Loucy (cell line): ENCODE measurements around the gene CCDC71.

Experiments used
- H2AFZ ChIP-seq: fragments of 200-600 bp; sonication (generic); 2 replicates; pipeline ENCODE4 v1.6.0; 2016; ENCODE audit warnings: antibody characterized with exemption, mild to moderate bottlenecking, low read length, moderate library complexity
- H3F3A ChIP-seq: fragments of 200-600 bp; 2 replicates; pipeline ENCODE4 v1.6.0; 2016; ENCODE audit warnings: antibody characterized with exemption, low read depth, mild to moderate bottlenecking
- H3K27me3 ChIP-seq: fragments of 200-600 bp; sonication (generic); 2 replicates; pipeline ENCODE4 v1.6.1; 2014; ENCODE audit warnings: low read length, mild to moderate bottlenecking; ENCODE audit not compliant: insufficient read depth, poor library complexity, severe bottlenecking
- H3K36me3 ChIP-seq: fragments of 200-600 bp; sonication (generic); 2 replicates; pipeline ENCODE4 v1.6.1; 2016; ENCODE audit warnings: low read length; ENCODE audit not compliant: insufficient read depth
- H3K4me1 ChIP-seq: fragments of 200-600 bp; sonication (generic); 2 replicates; pipeline ENCODE4 v1.5.1; 2014; ENCODE audit warnings: low read length, mild to moderate bottlenecking; ENCODE audit not compliant: insufficient read depth, poor library complexity, severe bottlenecking
- H3K4me2 ChIP-seq: fragments of 200-600 bp; sonication (generic); 2 replicates; pipeline ENCODE4 v1.6.0; 2014; ENCODE audit warnings: antibody characterized with exemption, low read length, low read depth, mild to moderate bottlenecking; ENCODE audit not compliant: poor library complexity, severe bottlenecking
- H3K4me3 ChIP-seq: fragments of 200-600 bp; sonication (generic); 2 replicates; pipeline ENCODE4 v1.5.1; 2014; ENCODE audit warnings: low read length, mild to moderate bottlenecking, mixed read lengths; ENCODE audit not compliant: poor library complexity, severe bottlenecking
- H3K79me2 ChIP-seq: fragments of 200-600 bp; sonication (generic); 2 replicates; pipeline ENCODE4 v1.6.1; 2014; ENCODE audit warnings: low read length; ENCODE audit not compliant: insufficient read depth
- H3K9ac ChIP-seq: fragments of 200-600 bp; sonication (generic); 2 replicates; pipeline ENCODE4 v1.6.0; 2014; ENCODE audit warnings: mild to moderate bottlenecking, low read depth, low read length, moderate library complexity; ENCODE audit not compliant: poor library complexity, severe bottlenecking
- H3K9me2 ChIP-seq: fragments of 200-600 bp; sonication (generic); replicated peaks from 2 replicates; pipeline ENCODE4 v1.6.1; 2016; ENCODE audit warnings: low read depth, low read length, mixed read lengths
- H3K9me3 ChIP-seq: fragments of 200-600 bp; sonication (generic); 2 replicates; pipeline ENCODE4 v1.6.1; 2014; ENCODE audit warnings: mild to moderate bottlenecking, antibody characterized with exemption, low read length, low read depth; ENCODE audit not compliant: insufficient read depth
- H4K20me1 ChIP-seq: fragments of 200-600 bp; sonication (generic); 2 replicates; pipeline ENCODE4 v1.6.0; 2014; ENCODE audit warnings: antibody characterized with exemption, low read length, mild to moderate bottlenecking; ENCODE audit not compliant: insufficient read depth, poor library complexity, severe bottlenecking
- CTCF ChIP-seq: fragments of 200-600 bp; sonication (generic); conservative IDR thresholded peaks from 2 replicates; pipeline ENCODE4 v1.5.1; 2014; ENCODE audit warnings: mild to moderate bottlenecking, antibody characterized with exemption, low read length
- EZH2phosphoT487 ChIP-seq: fragments of 200-600 bp; IDR thresholded peaks from 2 replicates; pipeline ENCODE4 v1.6.1; 2018; ENCODE audit warnings: antibody characterized with exemption, mild to moderate bottlenecking, moderate library complexity, borderline replicate concordance

The CCDC71 gene

GRCh38 chr3:49199900-49200281 lies 33.8 kb upstream of the CCDC71 start:
- Histone ChIP-seq H3K4me2 (no peak overlapping the region), H3K36me3 (no peaks in the 10 kb centered on the region), H3K4me3 (no peak overlapping the region), H3K9me2 (no peaks in the 10 kb centered on the region), H4K20me1 (no peaks in the 10 kb centered on the region), H3K4me1 (no peaks in the 10 kb centered on the region), H3K79me2 (no peaks in the 10 kb centered on the region), H3K9ac (no peak overlapping the region), H3K27me3 (no peaks in the 10 kb centered on the region), H2AFZ (no peak overlapping the region), H3K9me3 (no peaks in the 10 kb centered on the region), H3F3A (no peaks in the 10 kb centered on the region)
- no peak for TF ChIP-seq EZH2phosphoT487
- no peak for TF ChIP-seq CTCF

- Histone ChIP-seq H2AFZ (no peak overlapping the region), H3K4me2 (no peak overlapping the region), H3K4me3 (no peak overlapping the region)
Observed at GRCh38 chr3:49199239-49199899, 33.2 kb upstream of the CCDC71 start.

GRCh38 chr3:49198611-49199230 lies 32.6 kb upstream of the CCDC71 start:
- Histone ChIP-seq H3K4me2 (no peak overlapping the region), H2AFZ (no peak overlapping the region)

More at GRCh38 chr3:49199239-49199899, 33.2 kb upstream of the CCDC71 start:
- no peaks in the 10 kb centered on the region for H3K27me3 ChIP-seq
- no peaks in the 10 kb centered on the region for H3K4me1 ChIP-seq
- no peaks in the 10 kb centered on the region for H3F3A ChIP-seq
- no peaks in the 10 kb centered on the region for H3K79me2 ChIP-seq
- H3K9me3 ChIP-seq, result no peaks in the 10 kb centered on the region
- H3K9me2 ChIP-seq, result no peaks in the 10 kb centered on the region
- no peak for TF ChIP-seq CTCF
- no peak for TF ChIP-seq EZH2phosphoT487
- no peak overlapping the region for H3K9ac ChIP-seq
- no peaks in the 10 kb centered on the region for H4K20me1 ChIP-seq
- H3K36me3 ChIP-seq, result no peaks in the 10 kb centered on the region

More at GRCh38 chr3:49198611-49199230, 32.6 kb upstream of the CCDC71 start:
- H4K20me1 ChIP-seq, result no peaks in the 10 kb centered on the region
- no peak overlapping the region for H3K4me3 ChIP-seq
- no peak overlapping the region for H3K9ac ChIP-seq
- H3K9me3 ChIP-seq, result no peaks in the 10 kb centered on the region
- no peaks in the 10 kb centered on the region for H3K27me3 ChIP-seq
- no peak for TF ChIP-seq EZH2phosphoT487
- no peak for TF ChIP-seq CTCF
- no peaks in the 10 kb centered on the region for H3K79me2 ChIP-seq
- no peaks in the 10 kb centered on the region for H3F3A ChIP-seq
- H3K4me1 ChIP-seq, result no peaks in the 10 kb centered on the region
- no peaks in the 10 kb centered on the region for H3K9me2 ChIP-seq
- H3K36me3 ChIP-seq, result no peaks in the 10 kb centered on the region
